HepG2 (cell line): ENCODE measurements around the gene PLXNB2. TPM values are rescaled to one million over a fixed set of nuclear protein-coding genes. Genes with fewer than 3 reads are reported as not detected.

Experiments used
- ARNT2 ChIP-seq: sonication (generic); formaldehyde crosslinking; IDR thresholded peaks from 2 replicates; pipeline ENCODE4 v1.8.0; 2022; ENCODE audit warnings: mild to moderate bottlenecking, low read depth, missing genetic modification reagents, moderate library complexity
- KLF6 ChIP-seq: IDR thresholded peaks from 2 replicates; pipeline ENCODE4 v1.8.0; 2016; ENCODE audit warnings: missing biosample characterization, missing genetic modification reagents
- NFE2L1 ChIP-seq: sonication (generic); formaldehyde crosslinking; IDR thresholded peaks from 2 replicates; pipeline ENCODE4 v1.4.0; 2020; ENCODE audit warnings: missing genetic modification reagents, mild to moderate bottlenecking, borderline replicate concordance
- RAD21 ChIP-seq: fragments of 450-650 bp; formaldehyde crosslinking; IDR thresholded peaks from 2 replicates; pipeline ENCODE4 v1.5.0; 2020; ENCODE audit warnings: mild to moderate bottlenecking
- SSRP1 ChIP-seq: IDR thresholded peaks from 2 replicates; pipeline ENCODE4 v1.6.1; 2016; ENCODE audit warnings: control low read depth
- ZNF124 ChIP-seq: sonication (generic); formaldehyde crosslinking; IDR thresholded peaks from 2 replicates; pipeline ENCODE4 v1.4.0; 2020; ENCODE audit warnings: missing genetic modification reagents
- ZNF274 ChIP-seq: sonication (generic); formaldehyde crosslinking; IDR thresholded peaks from 2 replicates; pipeline ENCODE4 v1.5.1; 2020; ENCODE audit warnings: mild to moderate bottlenecking, missing genetic modification reagents
- ZNF30 ChIP-seq: sonication (generic); formaldehyde crosslinking; IDR thresholded peaks from 2 replicates; pipeline ENCODE4 v1.5.0; 2020; ENCODE audit warnings: mild to moderate bottlenecking, missing genetic modification reagents
- ZZZ3 ChIP-seq: sonication (generic); formaldehyde crosslinking; IDR thresholded peaks from 2 replicates; pipeline ENCODE4 v1.4.0; 2020; ENCODE audit warnings: missing genetic modification reagents, mild to moderate bottlenecking, borderline replicate concordance
- polyA plus RNA-seq, 8 experiments: library from polyadenylated mRNA; depleted of rRNA in 3 of 8; stranded (reverse) in 7 of 8; unstranded in 1 of 8; fragments of >200 nt; fragmentation: Illumina TruSeq in 4 of 8; extraction: Trizol in 4 of 8; gene quantifications; 2 replicates each; pipeline versions ENCODE4 v1.2.1 to v1.2.3, GENCODE V29; 2011 to 2016; ENCODE audit warnings: low read depth in 4 of 8, missing spikeins in 1 of 8, mixed read lengths in 1 of 8; ENCODE audit not compliant: insufficient read depth in 1 of 8
- total RNA-seq, 5 experiments: library from RNA; depleted of rRNA; stranded (reverse); fragments of >200 nt; fragmentation: Illumina TruSeq; extraction: Trizol; gene quantifications; 2 replicates each; pipeline ENCODE4 v1.2.3, GENCODE V29; 2016; ENCODE audit warnings: low read depth in 1 of 5
- TF ChIP-seq, protein P1 (sequence below): sonication (generic); formaldehyde crosslinking; IDR thresholded peaks from 2 replicates; pipeline ENCODE4 v1.8.0; 2022; ENCODE audit warnings: missing genetic modification reagents, mild to moderate bottlenecking, inconsistent platforms, borderline replicate concordance
- TF ChIP-seq, protein P2 (sequence below): sonication (generic); formaldehyde crosslinking; IDR thresholded peaks from 2 replicates; pipeline ENCODE4 v1.4.0; 2020; ENCODE audit warnings: low read depth, mild to moderate bottlenecking, missing genetic modification reagents
- TF ChIP-seq, protein P3 (sequence below): sonication (generic); formaldehyde crosslinking; IDR thresholded peaks from 2 replicates; pipeline ENCODE4 v1.4.0; 2020; ENCODE audit warnings: missing genetic modification reagents, borderline replicate concordance
- TF ChIP-seq, protein P4 (sequence below): sonication (generic); formaldehyde crosslinking; IDR thresholded peaks from 2 replicates; pipeline ENCODE4 v1.4.0; 2020; ENCODE audit warnings: missing genetic modification reagents, borderline replicate concordance
- TF ChIP-seq, protein P5 (sequence below): sonication (generic); formaldehyde crosslinking; conservative IDR thresholded peaks from 2 replicates; pipeline ENCODE4 v1.8.0; 2022; ENCODE audit warnings: low read depth, missing genetic modification reagents
- TF ChIP-seq, protein P6 (sequence below): sonication (generic); formaldehyde crosslinking; IDR thresholded peaks from 2 replicates; pipeline ENCODE4 v1.8.1; 2023; ENCODE audit warnings: mild to moderate bottlenecking, missing genetic modification reagents, borderline replicate concordance
- TF ChIP-seq, protein P7 (sequence below), 2 experiments: fragments of 450-650 bp in 1 of 2; sonication (generic) in 1 of 2; formaldehyde crosslinking; IDR thresholded peaks; 2 replicates each; pipeline versions ENCODE4 v1.5.0 to v1.8.0; 2020 to 2022; ENCODE audit warnings: mild to moderate bottlenecking in 1 of 2, missing genetic modification reagents in 1 of 2

Gene PLXNB2
- total and polyA plus RNA-seq, 2 of the 13 experiments (the other 11 are each of a cell fraction or from before 2014, with no cell fraction given), result 32.6 to 68.9 TPM

DNA sequence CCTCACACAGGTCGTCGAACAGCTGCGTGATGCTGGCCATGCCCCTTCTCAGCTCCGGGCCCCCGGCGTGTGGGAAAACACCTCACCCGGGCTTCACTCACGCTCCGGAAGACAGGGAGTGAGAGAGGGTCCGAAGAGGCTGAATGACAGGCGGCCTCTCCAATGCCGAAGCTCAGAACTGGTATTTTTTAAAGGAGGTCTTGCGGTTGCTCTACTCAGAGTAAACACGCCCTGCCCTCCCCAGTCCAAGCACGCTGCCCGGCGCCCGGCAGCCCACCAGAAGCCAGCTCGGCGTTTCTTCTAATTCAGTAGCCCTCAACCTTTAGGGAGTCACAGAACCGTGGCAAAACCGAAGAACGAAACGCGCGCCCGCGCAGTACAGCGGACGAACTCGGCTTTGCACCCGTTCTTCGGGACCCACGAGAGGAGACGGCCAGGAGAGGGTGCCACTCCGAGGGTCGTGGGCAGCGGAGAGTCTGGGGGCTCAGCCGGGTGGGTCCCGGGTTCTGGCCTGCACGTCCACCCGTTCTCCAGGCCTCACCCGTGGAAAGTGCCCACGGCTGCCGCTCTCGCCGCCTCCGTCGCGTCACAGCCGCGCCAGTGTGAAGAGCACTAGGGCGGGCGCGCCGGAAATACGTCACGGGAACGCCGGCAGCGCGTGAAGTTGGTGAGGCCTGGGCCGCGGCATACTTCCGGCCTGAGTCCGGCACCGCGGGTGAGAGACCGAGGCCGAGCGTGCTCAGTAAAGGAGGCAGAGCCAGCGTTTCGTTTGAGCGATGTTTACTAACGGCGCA lies 62.8 kb downstream of the PLXNB2 start, which contains the start of gene TUBGCP6 (continued):
- TF ChIP-seq, protein P1, sequence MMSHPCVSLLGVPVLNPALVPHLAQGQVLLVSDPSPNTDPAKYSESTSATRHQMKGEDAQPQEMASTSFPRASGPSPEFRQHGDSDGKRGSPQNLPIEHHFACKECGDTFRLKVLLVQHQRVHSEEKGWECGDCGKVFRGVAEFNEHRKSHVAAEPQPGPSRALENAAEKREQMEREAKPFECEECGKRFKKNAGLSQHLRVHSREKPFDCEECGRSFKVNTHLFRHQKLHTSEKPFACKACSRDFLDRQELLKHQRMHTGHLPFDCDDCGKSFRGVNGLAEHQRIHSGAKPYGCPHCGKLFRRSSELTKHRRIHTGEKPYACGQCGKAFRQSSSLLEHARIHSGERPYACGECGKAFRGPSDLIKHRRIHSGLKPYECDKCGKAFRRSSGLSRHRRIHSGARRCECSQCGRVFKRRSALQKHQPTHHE, result 0 out of 2 replicates have a peak, but pooled peaks have one; percentile 45
- TF ChIP-seq SSRP1 (CRISPR knock-in tag) (no peak), ZNF274 (peak; percentile 71; the same call in 1 of the 2 replicates), ZNF124 (CRISPR knock-in tag) (0 out of 2 replicates have a peak, but pooled peaks have one; percentile 71), ZNF30 (CRISPR knock-in tag) (no peak), KLF6 (peak; percentile 89), RAD21 (CRISPR knock-in tag) (peak; percentile 39; the same call in 1 of the 2 replicates), ZZZ3 (CRISPR knock-in tag) (peak; percentile 91; the same call in 1 of the 2 replicates), ARNT2 (CRISPR knock-in tag) (peak; percentile 83), NFE2L1 (CRISPR knock-in tag) (peak; percentile 59; the same call in 1 of the 2 replicates)
- TF ChIP-seq, protein P2, sequence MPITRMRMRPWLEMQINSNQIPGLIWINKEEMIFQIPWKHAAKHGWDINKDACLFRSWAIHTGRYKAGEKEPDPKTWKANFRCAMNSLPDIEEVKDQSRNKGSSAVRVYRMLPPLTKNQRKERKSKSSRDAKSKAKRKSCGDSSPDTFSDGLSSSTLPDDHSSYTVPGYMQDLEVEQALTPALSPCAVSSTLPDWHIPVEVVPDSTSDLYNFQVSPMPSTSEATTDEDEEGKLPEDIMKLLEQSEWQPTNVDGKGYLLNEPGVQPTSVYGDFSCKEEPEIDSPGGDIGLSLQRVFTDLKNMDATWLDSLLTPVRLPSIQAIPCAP (CRISPR knock-in tag), result 0 out of 2 replicates have a peak, but pooled peaks have one; percentile 52
- TF ChIP-seq, protein P3, sequence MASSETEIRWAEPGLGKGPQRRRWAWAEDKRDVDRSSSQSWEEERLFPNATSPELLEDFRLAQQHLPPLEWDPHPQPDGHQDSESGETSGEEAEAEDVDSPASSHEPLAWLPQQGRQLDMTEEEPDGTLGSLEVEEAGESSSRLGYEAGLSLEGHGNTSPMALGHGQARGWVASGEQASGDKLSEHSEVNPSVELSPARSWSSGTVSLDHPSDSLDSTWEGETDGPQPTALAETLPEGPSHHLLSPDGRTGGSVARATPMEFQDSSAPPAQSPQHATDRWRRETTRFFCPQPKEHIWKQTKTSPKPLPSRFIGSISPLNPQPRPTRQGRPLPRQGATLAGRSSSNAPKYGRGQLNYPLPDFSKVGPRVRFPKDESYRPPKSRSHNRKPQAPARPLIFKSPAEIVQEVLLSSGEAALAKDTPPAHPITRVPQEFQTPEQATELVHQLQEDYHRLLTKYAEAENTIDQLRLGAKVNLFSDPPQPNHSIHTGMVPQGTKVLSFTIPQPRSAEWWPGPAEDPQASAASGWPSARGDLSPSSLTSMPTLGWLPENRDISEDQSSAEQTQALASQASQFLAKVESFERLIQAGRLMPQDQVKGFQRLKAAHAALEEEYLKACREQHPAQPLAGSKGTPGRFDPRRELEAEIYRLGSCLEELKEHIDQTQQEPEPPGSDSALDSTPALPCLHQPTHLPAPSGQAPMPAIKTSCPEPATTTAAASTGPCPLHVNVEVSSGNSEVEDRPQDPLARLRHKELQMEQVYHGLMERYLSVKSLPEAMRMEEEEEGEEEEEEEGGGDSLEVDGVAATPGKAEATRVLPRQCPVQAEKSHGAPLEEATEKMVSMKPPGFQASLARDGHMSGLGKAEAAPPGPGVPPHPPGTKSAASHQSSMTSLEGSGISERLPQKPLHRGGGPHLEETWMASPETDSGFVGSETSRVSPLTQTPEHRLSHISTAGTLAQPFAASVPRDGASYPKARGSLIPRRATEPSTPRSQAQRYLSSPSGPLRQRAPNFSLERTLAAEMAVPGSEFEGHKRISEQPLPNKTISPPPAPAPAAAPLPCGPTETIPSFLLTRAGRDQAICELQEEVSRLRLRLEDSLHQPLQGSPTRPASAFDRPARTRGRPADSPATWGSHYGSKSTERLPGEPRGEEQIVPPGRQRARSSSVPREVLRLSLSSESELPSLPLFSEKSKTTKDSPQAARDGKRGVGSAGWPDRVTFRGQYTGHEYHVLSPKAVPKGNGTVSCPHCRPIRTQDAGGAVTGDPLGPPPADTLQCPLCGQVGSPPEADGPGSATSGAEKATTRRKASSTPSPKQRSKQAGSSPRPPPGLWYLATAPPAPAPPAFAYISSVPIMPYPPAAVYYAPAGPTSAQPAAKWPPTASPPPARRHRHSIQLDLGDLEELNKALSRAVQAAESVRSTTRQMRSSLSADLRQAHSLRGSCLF (CRISPR knock-in tag), result no peak
- TF ChIP-seq, protein P4, sequence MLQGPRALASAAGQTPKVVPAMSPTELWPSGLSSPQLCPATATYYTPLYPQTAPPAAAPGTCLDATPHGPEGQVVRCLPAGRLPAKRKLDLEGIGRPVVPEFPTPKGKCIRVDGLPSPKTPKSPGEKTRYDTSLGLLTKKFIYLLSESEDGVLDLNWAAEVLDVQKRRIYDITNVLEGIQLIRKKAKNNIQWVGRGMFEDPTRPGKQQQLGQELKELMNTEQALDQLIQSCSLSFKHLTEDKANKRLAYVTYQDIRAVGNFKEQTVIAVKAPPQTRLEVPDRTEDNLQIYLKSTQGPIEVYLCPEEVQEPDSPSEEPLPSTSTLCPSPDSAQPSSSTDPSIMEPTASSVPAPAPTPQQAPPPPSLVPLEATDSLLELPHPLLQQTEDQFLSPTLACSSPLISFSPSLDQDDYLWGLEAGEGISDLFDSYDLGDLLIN (CRISPR knock-in tag), result 0 out of 2 replicates have a peak, but pooled peaks have one; percentile 37
- TF ChIP-seq, protein P5, sequence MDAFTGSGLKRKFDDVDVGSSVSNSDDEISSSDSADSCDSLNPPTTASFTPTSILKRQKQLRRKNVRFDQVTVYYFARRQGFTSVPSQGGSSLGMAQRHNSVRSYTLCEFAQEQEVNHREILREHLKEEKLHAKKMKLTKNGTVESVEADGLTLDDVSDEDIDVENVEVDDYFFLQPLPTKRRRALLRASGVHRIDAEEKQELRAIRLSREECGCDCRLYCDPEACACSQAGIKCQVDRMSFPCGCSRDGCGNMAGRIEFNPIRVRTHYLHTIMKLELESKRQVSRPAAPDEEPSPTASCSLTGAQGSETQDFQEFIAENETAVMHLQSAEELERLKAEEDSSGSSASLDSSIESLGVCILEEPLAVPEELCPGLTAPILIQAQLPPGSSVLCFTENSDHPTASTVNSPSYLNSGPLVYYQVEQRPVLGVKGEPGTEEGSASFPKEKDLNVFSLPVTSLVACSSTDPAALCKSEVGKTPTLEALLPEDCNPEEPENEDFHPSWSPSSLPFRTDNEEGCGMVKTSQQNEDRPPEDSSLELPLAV, result no peak
- TF ChIP-seq, protein P6, sequence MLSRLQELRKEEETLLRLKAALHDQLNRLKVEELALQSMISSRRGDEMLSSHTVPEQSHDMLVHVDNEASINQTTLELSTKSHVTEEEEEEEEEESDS (CRISPR knock-in tag), result no peak
- TF ChIP-seq, protein P7, sequence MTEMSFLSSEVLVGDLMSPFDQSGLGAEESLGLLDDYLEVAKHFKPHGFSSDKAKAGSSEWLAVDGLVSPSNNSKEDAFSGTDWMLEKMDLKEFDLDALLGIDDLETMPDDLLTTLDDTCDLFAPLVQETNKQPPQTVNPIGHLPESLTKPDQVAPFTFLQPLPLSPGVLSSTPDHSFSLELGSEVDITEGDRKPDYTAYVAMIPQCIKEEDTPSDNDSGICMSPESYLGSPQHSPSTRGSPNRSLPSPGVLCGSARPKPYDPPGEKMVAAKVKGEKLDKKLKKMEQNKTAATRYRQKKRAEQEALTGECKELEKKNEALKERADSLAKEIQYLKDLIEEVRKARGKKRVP (CRISPR knock-in tag; IDR thresholded peaks at IDR 0.05), result no peak
